Transverse colon (tissue), 4 donors: ENCODE data around the gene MTO1.

Experiments
- CTCF ChIP-seq, 5 experiments: fragments of 200-600 bp in 3 of 5; fragments of 450-650 bp in 2 of 5; sonication (generic) in 3 of 5; IDR thresholded peaks; 1 replicate in 2 of 5; 2 replicates in 3 of 5; pipeline ENCODE4 v1.5.1; 2016 to 2017; ENCODE audit warnings: antibody characterized with exemption in 5 of 5, inconsistent platforms in 3 of 5, mild to moderate bottlenecking in 2 of 5, moderate library complexity in 1 of 5
- EP300 ChIP-seq: sonication (generic); formaldehyde crosslinking; IDR thresholded peaks from one replicate; pipeline ENCODE4 v1.6.1; 2017; ENCODE audit warnings: antibody characterized with exemption, low read depth
- POLR2A ChIP-seq: fragments of 450-650 bp; IDR thresholded peaks from one replicate; pipeline ENCODE4 v1.6.1; 2016; ENCODE audit warnings: antibody characterized with exemption, mild to moderate bottlenecking, moderate library complexity
- POLR2AphosphoS5 ChIP-seq, 3 donors: sonication (generic); formaldehyde crosslinking; IDR thresholded peaks; one replicate each; pipeline ENCODE4 v1.6.1; 2016; ENCODE audit warnings: antibody characterized with exemption in 3 of 3

GRCh38 chr6:73532293-73532692 lies 70.8 kb downstream of the MTO1 start:
- TF ChIP-seq CTCF (IDR thresholded peaks at IDR 0.05) (no peak), POLR2AphosphoS5 (IDR thresholded peaks at IDR 0.05) (no peak), POLR2A (no peak), EP300 (no peak)
